ENCODE measurements around the gene SLC4A11.
A peak's percentile ranks its signal among the peaks of the same experiment; 100 is the strongest.

The SLC4A11 gene

GRCh38 chr20:3239867-3240775, 1.1 kb upstream of the SLC4A11 start:
- peak overlapping the region; percentile 71 for H3K4me3 ChIP-seq (ENCODE audit: low read length)
- no peak for TF ChIP-seq CTCF (conservative IDR thresholded peaks at IDR 0.05; ENCODE audit: low read length)
- peak; percentile 18 for DNase-seq (ENCODE audit: low read depth)

GRCh38 chr20:3238616-3239025, 369 bp downstream of the SLC4A11 start:
- TF ChIP-seq CTCF (conservative IDR thresholded peaks at IDR 0.05; ENCODE audit: low read length), result no peak
- no peak for DNase-seq (ENCODE audit: low read depth)
- H3K4me3 ChIP-seq (ENCODE audit: low read length), result peak overlapping the region; percentile 71

DNA sequence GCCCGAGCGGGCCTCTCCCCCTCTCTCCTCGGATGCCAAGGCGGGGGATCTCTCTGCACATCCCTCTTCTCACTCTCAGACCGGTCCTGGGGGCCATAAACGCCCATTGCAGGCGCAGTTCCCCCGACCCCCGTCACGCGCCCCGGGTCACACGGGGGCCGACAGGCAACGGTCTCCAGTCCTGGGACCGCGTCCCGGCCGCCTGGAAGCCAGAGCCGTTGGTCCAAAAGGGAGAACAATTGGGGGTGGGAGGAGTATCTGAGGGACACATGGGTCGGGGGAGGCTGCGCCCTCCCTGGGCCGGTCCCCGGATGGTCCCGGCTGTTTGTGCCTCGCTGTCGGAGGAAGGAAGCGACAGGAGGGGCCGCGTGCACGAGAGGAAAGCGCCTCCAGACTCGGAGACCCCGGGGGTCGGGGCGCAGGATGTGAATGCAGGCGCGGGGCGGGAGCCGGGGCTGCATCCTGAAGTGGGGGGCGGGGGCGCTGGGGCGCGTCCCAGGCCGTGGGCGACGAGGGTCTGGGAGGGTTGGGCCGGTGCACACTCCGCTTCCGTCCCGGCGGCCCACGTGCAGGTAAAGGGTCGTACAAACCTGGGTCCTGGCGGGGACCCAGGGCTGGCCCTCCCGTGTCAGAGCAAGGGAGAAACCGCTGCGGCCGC, 903 bp downstream of the SLC4A11 start:
- no peak for DNase-seq (ENCODE audit: low read depth)
- no peak for TF ChIP-seq CTCF (conservative IDR thresholded peaks at IDR 0.05; ENCODE audit: low read length)
- peak overlapping the region; percentile 71 for H3K4me3 ChIP-seq (ENCODE audit: low read length)

- no peak for TF ChIP-seq CTCF (conservative IDR thresholded peaks at IDR 0.05; ENCODE audit: low read length)
- H3K4me3 ChIP-seq (ENCODE audit: low read length), result no peak overlapping the region
- no peak for DNase-seq (ENCODE audit: low read depth)
Observed at GRCh38 chr20:3237011-3237957, 1.7 kb downstream of the SLC4A11 start.

- no peak for DNase-seq (ENCODE audit: low read depth)
- no peak for TF ChIP-seq CTCF (conservative IDR thresholded peaks at IDR 0.05; ENCODE audit: low read length)
- no peak overlapping the region for H3K4me3 ChIP-seq (ENCODE audit: low read length)
Observed at GRCh38 chr20:3235666-3236324, 3.2 kb downstream of the SLC4A11 start.

DNA sequence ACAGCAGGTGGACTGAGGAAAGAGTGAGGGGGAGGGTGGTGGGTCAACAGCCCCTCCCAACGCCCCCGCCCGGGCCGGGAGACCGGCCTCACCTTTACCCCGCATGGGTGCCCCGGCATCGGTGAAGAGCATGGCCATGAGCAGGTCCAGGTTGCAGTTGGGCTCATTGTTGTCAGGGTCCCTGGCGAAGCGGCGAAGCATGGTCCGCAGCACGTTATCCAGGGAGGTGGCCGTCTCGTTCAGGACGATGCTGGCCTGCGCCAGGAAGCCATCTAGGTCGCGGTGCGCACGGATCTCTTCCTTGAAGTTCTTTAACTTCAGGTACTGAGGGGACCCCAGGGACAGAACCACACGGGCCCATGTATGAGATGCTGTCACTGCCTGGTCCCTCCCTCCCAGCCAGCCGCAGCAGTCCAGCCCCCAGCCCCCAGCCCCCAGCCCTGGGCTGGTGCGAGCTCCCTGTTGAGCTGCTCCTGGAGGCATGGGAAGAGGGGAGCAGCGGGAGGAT, 4.9 kb downstream of the SLC4A11 start:
- no peak for DNase-seq (ENCODE audit: low read depth)
- H3K4me3 ChIP-seq (ENCODE audit: low read length), result no peak overlapping the region
- TF ChIP-seq CTCF (conservative IDR thresholded peaks at IDR 0.05; ENCODE audit: low read length), result no peak

Measured in AG10803 (cell line).